HEK293 (cell line): Measurements from ENCODE around the gene FBXO21.

Source experiments
- CTCF ChIP-seq: fragments of 450-650 bp; formaldehyde crosslinking; IDR thresholded peaks from 2 replicates; pipeline ENCODE4 v1.5.1; 2016; ENCODE audit warnings: missing biosample characterization, missing genetic modification characterization
- GLI4 ChIP-seq: fragments of 450-650 bp; formaldehyde crosslinking; IDR thresholded peaks from 2 replicates; pipeline ENCODE4 v1.5.1; 2016; ENCODE audit warnings: missing biosample characterization, missing genetic modification characterization
- HOXA7 ChIP-seq: sonication (generic); formaldehyde crosslinking; IDR thresholded peaks from 2 replicates; pipeline ENCODE4 v1.8.1; 2022; ENCODE audit warnings: missing genetic modification reagents, borderline replicate concordance
- KLF1 ChIP-seq: fragments of 450-650 bp; formaldehyde crosslinking; IDR thresholded peaks from 2 replicates; pipeline ENCODE4 v1.5.1; 2016; ENCODE audit warnings: missing biosample characterization, missing genetic modification characterization
- KLF10 ChIP-seq: fragments of 450-650 bp; IDR thresholded peaks from 2 replicates; pipeline ENCODE4 v1.5.1; 2018; ENCODE audit warnings: missing biosample characterization, mild to moderate bottlenecking, missing genetic modification characterization
- ZBTB17 ChIP-seq: fragments of 450-650 bp; formaldehyde crosslinking; IDR thresholded peaks from 2 replicates; pipeline ENCODE4 v1.5.1; 2016; ENCODE audit warnings: missing biosample characterization, missing genetic modification characterization
- ZNF18 ChIP-seq: fragments of 450-650 bp; formaldehyde crosslinking; IDR thresholded peaks from 2 replicates; pipeline ENCODE4 v1.5.1; 2016; ENCODE audit warnings: missing biosample characterization, missing genetic modification characterization
- ZNF239 ChIP-seq: fragments of 450-650 bp; formaldehyde crosslinking; IDR thresholded peaks from 2 replicates; pipeline ENCODE4 v1.5.1; 2016; ENCODE audit warnings: missing biosample characterization, missing genetic modification characterization
- ZNF585B ChIP-seq: fragments of 450-650 bp; formaldehyde crosslinking; IDR thresholded peaks from 2 replicates; pipeline ENCODE4 v1.5.1; 2016; ENCODE audit warnings: missing biosample characterization, missing genetic modification characterization

GRCh38 chr12:117092886-117093285, 97.4 kb downstream of the FBXO21 start:
- TF ChIP-seq ZNF18 (tag by site-specific recombination) (no peak), KLF10 (no peak), HOXA7 (no peak), ZNF239 (tag by site-specific recombination) (no peak), CTCF (tag by site-specific recombination) (no peak), ZBTB17 (tag by site-specific recombination) (no peak), GLI4 (tag by site-specific recombination) (no peak), KLF1 (tag by site-specific recombination) (no peak), ZNF585B (tag by site-specific recombination) (no peak)
